ENCODE data around the gene RFC1.

RFC1 gene

DNA sequence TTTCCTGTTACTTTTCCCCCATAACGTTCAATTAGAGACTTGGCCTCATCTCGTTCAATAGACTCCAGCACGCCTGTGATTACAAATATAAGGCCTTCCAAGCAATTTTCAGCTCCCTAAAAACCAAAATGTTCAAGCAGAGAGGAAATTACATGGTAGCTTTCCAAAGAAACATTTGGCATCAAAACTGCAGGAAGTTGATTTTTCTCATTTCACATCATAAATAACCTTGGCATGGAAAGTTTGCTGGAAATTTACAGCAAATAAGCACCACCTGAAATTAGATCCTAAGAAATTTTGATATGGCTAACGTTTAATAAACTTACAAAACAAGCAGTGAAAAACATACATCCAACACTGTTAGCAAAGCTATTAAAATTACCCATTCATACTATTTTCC lies 53.3 kb downstream of the RFC1 start:
- no peak for DNase-seq (ENCODE audit: low read depth, low spot score)
- POLR2A ChIA-PET, result no interaction called here
- TF ChIP-seq, protein P1, sequence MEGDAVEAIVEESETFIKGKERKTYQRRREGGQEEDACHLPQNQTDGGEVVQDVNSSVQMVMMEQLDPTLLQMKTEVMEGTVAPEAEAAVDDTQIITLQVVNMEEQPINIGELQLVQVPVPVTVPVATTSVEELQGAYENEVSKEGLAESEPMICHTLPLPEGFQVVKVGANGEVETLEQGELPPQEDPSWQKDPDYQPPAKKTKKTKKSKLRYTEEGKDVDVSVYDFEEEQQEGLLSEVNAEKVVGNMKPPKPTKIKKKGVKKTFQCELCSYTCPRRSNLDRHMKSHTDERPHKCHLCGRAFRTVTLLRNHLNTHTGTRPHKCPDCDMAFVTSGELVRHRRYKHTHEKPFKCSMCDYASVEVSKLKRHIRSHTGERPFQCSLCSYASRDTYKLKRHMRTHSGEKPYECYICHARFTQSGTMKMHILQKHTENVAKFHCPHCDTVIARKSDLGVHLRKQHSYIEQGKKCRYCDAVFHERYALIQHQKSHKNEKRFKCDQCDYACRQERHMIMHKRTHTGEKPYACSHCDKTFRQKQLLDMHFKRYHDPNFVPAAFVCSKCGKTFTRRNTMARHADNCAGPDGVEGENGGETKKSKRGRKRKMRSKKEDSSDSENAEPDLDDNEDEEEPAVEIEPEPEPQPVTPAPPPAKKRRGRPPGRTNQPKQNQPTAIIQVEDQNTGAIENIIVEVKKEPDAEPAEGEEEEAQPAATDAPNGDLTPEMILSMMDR (IDR thresholded peaks at IDR 0.05; ENCODE audit: insufficient read depth, low read length, missing control alignments), result no peak
- CTCF ChIA-PET, result interaction anchor here (1.0 kb wide), 1 partner anchor 131 kb away, joined by 3 read pairs; no protein-coding TSS in a partner anchor
- no peak overlapping the region for H3K4me3 ChIP-seq (ENCODE audit: low read depth, low read length)

DNA sequence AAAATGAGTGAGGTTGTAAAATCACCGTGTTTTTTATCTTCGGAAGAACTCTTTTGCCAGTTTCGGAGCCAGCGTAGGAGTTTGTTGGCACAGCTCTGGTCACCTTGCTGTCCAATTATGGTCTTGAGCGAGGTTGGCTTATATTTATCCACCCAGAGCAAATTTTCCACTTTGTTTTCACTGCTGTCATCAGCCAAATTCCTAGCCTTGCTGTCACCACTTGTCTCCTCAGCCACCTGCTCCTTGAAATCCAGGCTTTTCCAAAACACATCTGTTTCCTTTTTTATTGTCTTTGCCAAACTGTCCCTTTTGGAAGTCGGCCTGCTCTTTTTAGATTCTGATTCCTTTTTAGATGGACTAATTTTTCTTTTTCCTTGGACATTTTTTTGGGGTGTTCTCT lies 57.6 kb downstream of the RFC1 start:
- ChIA-PET CTCF (no interaction called here), POLR2A (no interaction called here)
- DNase-seq (ENCODE audit: low read depth, low spot score), result no peak
- H3K4me3 ChIP-seq (ENCODE audit: low read depth, low read length), result no peak overlapping the region
- TF ChIP-seq, protein P1 (IDR thresholded peaks at IDR 0.05; ENCODE audit: insufficient read depth, low read length, missing control alignments), result no peak

DNA sequence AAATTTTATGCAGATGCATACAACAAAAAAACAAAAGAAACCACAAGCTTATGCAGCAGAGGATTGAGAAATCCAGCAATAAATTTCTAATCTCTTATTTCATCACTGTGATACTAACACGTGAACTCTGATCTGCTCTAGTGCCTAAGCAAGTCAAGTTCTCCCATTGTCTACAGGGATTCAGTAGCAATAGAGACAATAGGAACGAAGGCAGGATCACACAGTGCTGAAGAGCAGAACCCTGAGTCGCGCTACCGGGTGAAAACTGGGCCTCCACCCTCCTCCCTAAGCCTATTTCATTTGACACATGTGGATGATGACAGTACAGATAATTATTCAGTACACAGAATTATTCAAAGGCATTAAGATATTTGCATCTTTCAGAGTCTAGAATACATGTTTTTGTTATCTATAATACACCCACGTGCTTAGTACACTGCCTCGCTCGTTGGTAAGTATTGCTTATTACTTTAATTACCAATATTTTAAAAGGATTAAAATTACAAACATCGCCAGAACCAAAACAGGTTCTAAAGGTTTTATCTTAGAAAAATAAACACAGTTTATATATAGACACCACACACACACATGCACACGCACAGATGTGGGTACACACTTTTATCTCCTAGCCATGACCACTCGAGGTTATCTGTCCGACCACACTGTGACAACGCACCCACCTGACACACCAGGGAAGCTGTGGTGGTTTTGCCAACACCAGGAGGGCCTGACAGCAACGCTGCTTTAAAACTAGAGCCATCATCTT lies 60.1 kb downstream of the RFC1 start:
- no peak overlapping the region for H3K4me3 ChIP-seq (ENCODE audit: low read depth, low read length)
- no peak for DNase-seq (ENCODE audit: low read depth, low spot score)
- TF ChIP-seq, protein P1 (IDR thresholded peaks at IDR 0.05; ENCODE audit: insufficient read depth, low read length, missing control alignments), result no peak
- CTCF ChIA-PET, result no interaction called here
- POLR2A ChIA-PET, result no interaction called here

DNA sequence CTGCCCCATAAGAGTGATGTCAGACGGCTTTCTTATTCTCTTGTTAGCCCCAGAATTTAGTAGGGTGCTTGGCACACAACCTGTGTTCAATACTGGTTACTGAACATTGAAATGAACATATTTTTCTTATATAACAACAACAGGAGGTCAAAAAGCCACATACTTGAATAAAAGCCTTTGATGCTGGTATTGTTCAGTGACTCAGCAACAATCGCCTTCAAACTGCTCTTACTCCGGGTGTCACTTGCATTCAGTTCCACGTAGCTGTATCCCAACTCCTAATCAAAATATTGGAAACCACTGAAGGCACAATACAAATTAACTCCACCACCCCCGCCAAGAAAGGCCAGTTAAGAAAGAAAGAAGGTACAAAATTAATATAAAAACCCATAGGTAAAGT lies 61.5 kb downstream of the RFC1 start:
- DNase-seq (ENCODE audit: low read depth, low spot score), result no peak
- ChIA-PET POLR2A (no interaction called here), CTCF (no interaction called here)
- no peak overlapping the region for H3K4me3 ChIP-seq (ENCODE audit: low read depth, low read length)
- TF ChIP-seq, protein P1 (IDR thresholded peaks at IDR 0.05; ENCODE audit: insufficient read depth, low read length, missing control alignments), result no peak

DNA sequence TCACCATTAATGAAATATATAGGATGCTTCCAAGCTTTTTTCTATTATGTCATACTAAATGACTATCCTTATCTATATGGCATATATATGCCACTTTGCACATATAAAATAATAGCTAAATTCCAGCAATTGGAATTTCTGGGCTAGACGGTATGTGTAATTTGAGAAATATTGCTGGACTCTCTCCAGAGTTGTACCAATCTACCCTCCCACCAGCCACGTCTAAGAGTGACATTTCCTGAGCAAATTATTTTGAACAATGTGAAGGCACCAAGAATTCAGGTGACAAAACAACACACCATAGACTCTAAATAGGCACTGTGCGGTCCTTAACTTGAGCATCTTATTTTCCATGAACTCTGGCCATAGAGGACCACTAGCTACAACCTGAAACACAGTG lies 62.3 kb downstream of the RFC1 start:
- POLR2A ChIA-PET, result no interaction called here
- DNase-seq (ENCODE audit: low read depth, low spot score), result no peak
- TF ChIP-seq, protein P1 (IDR thresholded peaks at IDR 0.05; ENCODE audit: insufficient read depth, low read length, missing control alignments), result no peak
- no peak overlapping the region for H3K4me3 ChIP-seq (ENCODE audit: low read depth, low read length)
- CTCF ChIA-PET, result no interaction called here

DNA sequence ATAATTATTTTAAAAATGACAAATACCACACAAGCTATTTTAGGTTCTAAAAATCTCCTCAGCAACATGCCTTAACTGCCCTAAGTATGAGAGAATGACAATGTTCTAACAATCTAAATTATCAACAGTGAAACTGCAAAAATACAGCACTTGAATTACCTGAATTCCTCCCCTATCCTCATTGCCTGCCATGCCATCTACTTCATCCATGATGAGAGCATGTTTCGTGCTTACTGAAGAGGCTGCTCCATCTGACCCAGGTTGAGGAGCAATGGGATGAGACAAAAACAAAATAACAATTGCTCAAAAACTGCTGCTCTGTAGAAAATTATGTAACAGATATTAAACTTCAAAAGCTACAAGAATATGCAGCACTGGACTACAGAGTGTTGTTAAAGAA lies 63.3 kb downstream of the RFC1 start:
- ChIA-PET CTCF (interaction anchor here (0.6 kb wide), 1 partner anchor 63 kb away, joined by 3 read pairs; no protein-coding TSS in a partner anchor), POLR2A (no interaction called here)
- no peak for DNase-seq (ENCODE audit: low read depth, low spot score)
- TF ChIP-seq, protein P1 (IDR thresholded peaks at IDR 0.05; ENCODE audit: insufficient read depth, low read length, missing control alignments), result no peak
- no peak overlapping the region for H3K4me3 ChIP-seq (ENCODE audit: low read depth, low read length)
